T-helper 17 cell (primary cell): ENCODE data around the gene HEPN1. TPM values are rescaled to one million over a fixed set of nuclear protein-coding genes. Genes with fewer than 3 reads are reported as not detected.

ENCODE experiments used
- ATAC-seq: fragments of 150-1000 bp; cut with Tn5 transposase; 2 replicates; pipeline ENCODE4 v1.10.0; 2021; ENCODE audit warnings: mild to moderate bottlenecking, moderate library complexity
- DNase-seq, 3 donors: peaks; one replicate each; pipeline versions ENCODE4 v3.0.0 to v3.0.0-alpha.2; 2020 to 2021
- H3K9me3 ChIP-seq: one replicate; pipeline ENCODE4 v1.7.0; 2013; ENCODE audit warnings: low read length, mild to moderate bottlenecking; ENCODE audit not compliant: control insufficient read depth, poor library complexity, severe bottlenecking
- H3K27ac Mint-ChIP-seq: one replicate; pipeline ENCODE4 v1.8.0; 2022; ENCODE audit warnings: mild to moderate bottlenecking, moderate library complexity, mixed read lengths
- H3K27me3 Mint-ChIP-seq: one replicate; pipeline ENCODE4 v1.8.0; 2022; ENCODE audit warnings: mixed read lengths
- H3K36me3 Mint-ChIP-seq: one replicate; pipeline ENCODE4 v1.8.0; 2022; ENCODE audit warnings: low read depth, mixed read lengths
- H3K4me1 Mint-ChIP-seq: one replicate; pipeline ENCODE4 v1.8.0; 2022; ENCODE audit warnings: mild to moderate bottlenecking, mixed read lengths
- H3K4me3 Mint-ChIP-seq: one replicate; pipeline ENCODE4 v1.8.0; 2022; ENCODE audit warnings: mild to moderate bottlenecking, moderate library complexity, mixed read lengths
- total RNA-seq, 4 donors: library from RNA in 2 of 4; stranded (reverse) in 2 of 4; gene quantifications; one replicate each; pipeline ENCODE4 v1.2.3 and lab custom pipeline; 2022 to 2026

The HEPN1 gene
- total RNA-seq, 2 donors from 2014 or later: not detected

GRCh38 chr11:124897674-124898262 is 21.3 kb upstream of the HEPN1 start, which contains the start of gene ROBO4:
TSS of gene ROBO4 (minus strand) at chr11:124897865. CDS start at chr11:124897795, 70 bp downstream.
- Mint-ChIP-seq H3K4me1 (peaks cover 11% of the 10 kb centered on the region), H3K27ac (peak within 1 kb of the TSS; percentile 51), H3K4me3 (no peak within 1 kb of the TSS), H3K27me3 (peaks cover 55% of the 10 kb centered on the region), H3K36me3 (peaks cover 5% of the 10 kb centered on the region)
- H3K9me3 ChIP-seq: no peaks in the 10 kb centered on the region
- ATAC-seq (no peak), DNase-seq (no peak)

GRCh38 chr11:124898263-124898680 is 20.8 kb upstream of the HEPN1 start:
- peaks cover 55% of the 10 kb centered on the region for H3K27me3 Mint-ChIP-seq
- H3K4me3 Mint-ChIP-seq: no peak overlapping the region
- DNase-seq (no peak), ATAC-seq (no peak)
- H3K27ac Mint-ChIP-seq: no peak overlapping the region
- H3K4me1 Mint-ChIP-seq: peaks cover 11% of the 10 kb centered on the region
- H3K36me3 Mint-ChIP-seq: peaks cover 5% of the 10 kb centered on the region
- no peaks in the 10 kb centered on the region for H3K9me3 ChIP-seq

- H3K27me3 Mint-ChIP-seq: peaks cover 53% of the 10 kb centered on the region
- peaks cover 11% of the 10 kb centered on the region for H3K4me1 Mint-ChIP-seq
- no peaks in the 10 kb centered on the region for H3K9me3 ChIP-seq
- no peak overlapping the region for H3K27ac Mint-ChIP-seq
- no peak for ATAC-seq
- no peak for DNase-seq
- no peak overlapping the region for H3K4me3 Mint-ChIP-seq
- peaks cover 5% of the 10 kb centered on the region for H3K36me3 Mint-ChIP-seq
These were observed 20.3 kb upstream of the HEPN1 start for GRCh38 chr11:124898711-124899110.

GRCh38 chr11:124899383-124900145 is 19.5 kb upstream of the HEPN1 start:
- no peak overlapping the region for H3K4me3 Mint-ChIP-seq
- DNase-seq: no peak

GRCh38 chr11:124900464-124900863 is 18.6 kb upstream of the HEPN1 start:
- Mint-ChIP-seq H3K4me3 (no peak overlapping the region), H3K36me3 (peaks cover 5% of the 10 kb centered on the region), H3K27ac (no peak overlapping the region), H3K4me1 (peaks cover 11% of the 10 kb centered on the region), H3K27me3 (peaks cover 61% of the 10 kb centered on the region)
- no peaks in the 10 kb centered on the region for H3K9me3 ChIP-seq
- ATAC-seq (no peak), DNase-seq (no peak)

More at GRCh38 chr11:124899383-124900145, 19.5 kb upstream of the HEPN1 start:
- Mint-ChIP-seq H3K27me3 (peaks cover 54% of the 10 kb centered on the region), H3K36me3 (peaks cover 5% of the 10 kb centered on the region), H3K27ac (no peak overlapping the region), H3K4me1 (peaks cover 11% of the 10 kb centered on the region)
- no peak for ATAC-seq
- H3K9me3 ChIP-seq: no peaks in the 10 kb centered on the region

GRCh38 chr11:124902616-124903015 is 16.4 kb upstream of the HEPN1 start:
- no peak overlapping the region for H3K27ac Mint-ChIP-seq
- peaks cover 7% of the 10 kb centered on the region for H3K4me1 Mint-ChIP-seq
- peaks cover 2% of the 10 kb centered on the region for H3K36me3 Mint-ChIP-seq
- no peak for ATAC-seq
- no peak for DNase-seq
- no peak overlapping the region for H3K4me3 Mint-ChIP-seq
- peaks cover 66% of the 10 kb centered on the region for H3K27me3 Mint-ChIP-seq
- H3K9me3 ChIP-seq: no peaks in the 10 kb centered on the region

- no peak overlapping the region for H3K27ac Mint-ChIP-seq
- peaks cover 2% of the 10 kb centered on the region for H3K4me1 Mint-ChIP-seq
- H3K9me3 ChIP-seq: no peaks in the 10 kb centered on the region
- H3K4me3 Mint-ChIP-seq: no peak overlapping the region
- peaks cover 3% of the 10 kb centered on the region for H3K36me3 Mint-ChIP-seq
- no peak for DNase-seq
- H3K27me3 Mint-ChIP-seq: peaks cover 6% of the 10 kb centered on the region
- no peak for ATAC-seq
These were observed 3.3 kb upstream of the HEPN1 start for GRCh38 chr11:124915541-124916369.

- DNase-seq (no peak), ATAC-seq (no peak)
- Mint-ChIP-seq H3K4me3 (no peak overlapping the region), H3K27me3 (peaks cover 6% of the 10 kb centered on the region), H3K4me1 (peaks cover 2% of the 10 kb centered on the region), H3K36me3 (peaks cover 3% of the 10 kb centered on the region), H3K27ac (no peak overlapping the region)
- no peaks in the 10 kb centered on the region for H3K9me3 ChIP-seq
These were observed 2.7 kb upstream of the HEPN1 start for GRCh38 chr11:124916370-124916710.

- Mint-ChIP-seq H3K27ac (no peak overlapping the region), H3K36me3 (peaks cover 3% of the 10 kb centered on the region), H3K4me3 (no peak overlapping the region), H3K4me1 (peaks cover 2% of the 10 kb centered on the region), H3K27me3 (peaks cover 6% of the 10 kb centered on the region)
- H3K9me3 ChIP-seq: no peaks in the 10 kb centered on the region
- ATAC-seq (no peak), DNase-seq (no peak)
These were observed 1.9 kb upstream of the HEPN1 start for GRCh38 chr11:124917115-124917637.

- ATAC-seq (no peak), DNase-seq (no peak)
- Mint-ChIP-seq H3K36me3 (peaks cover 6% of the 10 kb centered on the region), H3K4me3 (no peak overlapping the region), H3K4me1 (peaks cover 10% of the 10 kb centered on the region), H3K27ac (no peak overlapping the region), H3K27me3 (peaks cover 17% of the 10 kb centered on the region)
- H3K9me3 ChIP-seq: no peaks in the 10 kb centered on the region
These were observed 848 bp downstream of the HEPN1 start for GRCh38 chr11:124919898-124920297.

GRCh38 chr11:124920356-124920755 is 1.3 kb downstream of the HEPN1 start:
- no peak for DNase-seq
- peaks cover 22% of the 10 kb centered on the region for H3K27me3 Mint-ChIP-seq
- no peak overlapping the region for H3K27ac Mint-ChIP-seq
- no peak overlapping the region for H3K4me3 Mint-ChIP-seq
- H3K36me3 Mint-ChIP-seq: peaks cover 9% of the 10 kb centered on the region
- no peak for ATAC-seq
- H3K4me1 Mint-ChIP-seq: peaks cover 7% of the 10 kb centered on the region
- no peaks in the 10 kb centered on the region for H3K9me3 ChIP-seq

- Mint-ChIP-seq H3K27ac (no peak overlapping the region), H3K36me3 (peaks cover 7% of the 10 kb centered on the region), H3K27me3 (peaks cover 24% of the 10 kb centered on the region), H3K4me1 (peaks cover 7% of the 10 kb centered on the region), H3K4me3 (peak overlapping the region; percentile 64)
- ATAC-seq (peak; percentile 78), DNase-seq (peak; percentile 29 to 41 (median 30))
- H3K9me3 ChIP-seq: no peaks in the 10 kb centered on the region
These were observed 2.0 kb downstream of the HEPN1 start for GRCh38 chr11:124920870-124921609.
